DND-41 (cell line): ENCODE measurements around the gene DCLK1.

Experiments
- ATAC-seq: fragments of 200-7000 bp; cut with Tn5 transposase; 3 replicates; pipeline ENCODE4 v1.9.1; 2021; ENCODE audit warnings: low read depth; ENCODE audit not compliant: insufficient read depth
- DNase-seq: peaks from one replicate; pipeline ENCODE4 v3.0.0-alpha.2; 2020
- H2AFZ ChIP-seq: 2 replicates; pipeline ENCODE4 v1.6.0; 2012; ENCODE audit warnings: low read depth, low read length
- H3K27ac ChIP-seq: 2 replicates; pipeline ENCODE4 v1.5.1; 2012; ENCODE audit warnings: low read length, inconsistent platforms
- H3K27me3 ChIP-seq: fragments of 200-600 bp; sonication (generic); 2 replicates; pipeline ENCODE4 v1.6.0; 2012; ENCODE audit warnings: low read length, mild to moderate bottlenecking, inconsistent platforms; ENCODE audit not compliant: insufficient read depth, poor library complexity
- H3K36me3 ChIP-seq: 2 replicates; pipeline ENCODE4 v1.5.1; 2012; ENCODE audit warnings: low read length, inconsistent platforms; ENCODE audit not compliant: insufficient read depth
- H3K4me1 ChIP-seq: 2 replicates; pipeline ENCODE4 v1.5.1; 2012; ENCODE audit warnings: mild to moderate bottlenecking, low read length; ENCODE audit not compliant: insufficient read depth
- H3K4me2 ChIP-seq: 2 replicates; pipeline ENCODE4 v1.6.0; 2012; ENCODE audit warnings: mild to moderate bottlenecking, moderate library complexity, low read length, inconsistent platforms; ENCODE audit not compliant: insufficient read depth
- H3K4me3 ChIP-seq, 2 experiments: fragments of 200-600 bp in 1 of 2; shearing (Covaris generic) in 1 of 2; 2 replicates each; pipeline ENCODE4 v1.5.1; 2012 to 2016; ENCODE audit warnings: inconsistent platforms in 2 of 2, low read length in 2 of 2, mild to moderate bottlenecking in 2 of 2, low read depth in 1 of 2, moderate library complexity in 1 of 2
- H3K79me2 ChIP-seq: 2 replicates; pipeline ENCODE4 v1.6.0; 2012; ENCODE audit warnings: low read length, inconsistent platforms; ENCODE audit not compliant: insufficient read depth
- H3K9ac ChIP-seq: 2 replicates; pipeline ENCODE4 v1.6.0; 2012; ENCODE audit warnings: low read depth, mild to moderate bottlenecking, inconsistent platforms, low read length, moderate library complexity
- H3K9me3 ChIP-seq: 2 replicates; pipeline ENCODE4 v1.5.1; 2012; ENCODE audit warnings: low read length, moderate library complexity, mild to moderate bottlenecking, inconsistent platforms; ENCODE audit not compliant: insufficient read depth, severe bottlenecking
- H4K20me1 ChIP-seq: 2 replicates; pipeline ENCODE4 v1.6.0; 2012; ENCODE audit warnings: low read length; ENCODE audit not compliant: insufficient read depth
- CTCF ChIP-seq: IDR thresholded peaks from 2 replicates; pipeline ENCODE4 v1.5.1; 2012; ENCODE audit warnings: borderline replicate concordance, low read length, moderate library complexity, mild to moderate bottlenecking; ENCODE audit not compliant: poor library complexity, severe bottlenecking; ENCODE audit errors: extremely low read depth
- EZH2 ChIP-seq: IDR thresholded peaks from 3 replicates; pipeline ENCODE4 v1.6.1; 2012; ENCODE audit warnings: borderline replicate concordance, low read depth, mild to moderate bottlenecking, moderate library complexity, low read length, inconsistent platforms; ENCODE audit not compliant: severe bottlenecking

The DCLK1 gene

DNA sequence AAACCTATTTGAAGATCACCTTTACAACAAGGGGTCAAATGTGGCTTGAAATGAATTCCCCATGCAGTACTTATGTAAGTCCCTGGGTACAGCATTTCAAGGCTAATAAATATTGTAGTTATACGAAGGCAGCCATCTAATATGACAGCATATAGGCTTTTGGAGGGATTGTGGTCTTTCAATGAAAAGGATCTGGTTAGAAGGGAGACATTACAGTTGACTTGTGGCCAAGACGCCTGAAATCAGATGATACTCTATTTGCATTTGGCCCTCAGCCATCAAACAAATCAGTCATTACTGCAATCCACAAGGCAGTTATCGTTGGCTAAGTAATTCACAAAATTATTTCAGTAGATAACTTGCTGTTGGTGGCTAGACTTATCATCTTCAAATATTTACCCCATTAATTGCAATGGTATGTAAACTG is 242.7 kb downstream of the DCLK1 start:
- Histone ChIP-seq H3K4me3 (no peak overlapping the region), H3K36me3 (no peaks in the 10 kb centered on the region), H3K27me3 (no peaks in the 10 kb centered on the region), H3K4me2 (no peak overlapping the region), H4K20me1 (no peaks in the 10 kb centered on the region), H3K4me1 (no peaks in the 10 kb centered on the region), H3K27ac (no peak overlapping the region), H3K79me2 (no peaks in the 10 kb centered on the region), H2AFZ (no peak overlapping the region), H3K9me3 (no peaks in the 10 kb centered on the region), H3K9ac (no peak overlapping the region)
- ATAC-seq (no peak), DNase-seq (no peak)
- no peak for TF ChIP-seq CTCF
- TF ChIP-seq EZH2, result no peak

GRCh38 chr13:35887115-35887666 is 244.0 kb downstream of the DCLK1 start:
- TF ChIP-seq CTCF (no peak), EZH2 (no peak)
- Histone ChIP-seq H3K9me3 (no peaks in the 10 kb centered on the region), H3K27ac (no peak overlapping the region), H3K4me1 (no peaks in the 10 kb centered on the region), H2AFZ (no peak overlapping the region), H4K20me1 (no peaks in the 10 kb centered on the region), H3K9ac (no peak overlapping the region), H3K4me2 (no peak overlapping the region), H3K36me3 (no peaks in the 10 kb centered on the region), H3K4me3 (no peak overlapping the region), H3K27me3 (no peaks in the 10 kb centered on the region), H3K79me2 (no peaks in the 10 kb centered on the region)
- DNase-seq (no peak), ATAC-seq (no peak)

- H2AFZ ChIP-seq, result no peak overlapping the region
- TF ChIP-seq CTCF (no peak), EZH2 (no peak)
- ATAC-seq, result no peak
Measured at GRCh38 chr13:35886332-35887114, 244.7 kb downstream of the DCLK1 start.

More at GRCh38 chr13:35886332-35887114, 244.7 kb downstream of the DCLK1 start:
- no peak overlapping the region for H3K27ac ChIP-seq
- H3K36me3 ChIP-seq, result no peaks in the 10 kb centered on the region
- no peak overlapping the region for H3K4me3 ChIP-seq
- no peaks in the 10 kb centered on the region for H3K9me3 ChIP-seq
- no peak for DNase-seq
- H3K4me1 ChIP-seq, result no peaks in the 10 kb centered on the region
- no peaks in the 10 kb centered on the region for H3K27me3 ChIP-seq
- no peaks in the 10 kb centered on the region for H4K20me1 ChIP-seq
- no peak overlapping the region for H3K4me2 ChIP-seq
- H3K79me2 ChIP-seq, result no peaks in the 10 kb centered on the region
- no peak overlapping the region for H3K9ac ChIP-seq
